Stomach (tissue), 9 donors: ENCODE data around the gene CAMSAP1. TPM values are rescaled to one million over a fixed set of nuclear protein-coding genes. Genes with fewer than 3 reads are reported as not detected.
"Not testable (repeated sequence)": the region's sequence is repeated elsewhere in the genome, so short reads cannot be mapped to it uniquely, and the experiment has no call there.

Experiments
- DNase-seq, 2 donors: peaks; one replicate each; pipeline versions ENCODE4 v3.0.0 to v3.0.0-alpha.2; 2013 to 2019
- H3K27ac ChIP-seq, 5 donors: fragments of 200-600 bp in 4 of 5; sonication (generic) in 4 of 5; one replicate each; pipeline ENCODE4 v1.5.1; 2013 to 2019; ENCODE audit warnings: mild to moderate bottlenecking in 1 of 5, moderate library complexity in 1 of 5
- H3K27me3 ChIP-seq, 3 donors: fragments of 200-600 bp; sonication (generic); one replicate each; pipeline ENCODE4 v1.5.1; 2017 to 2019; ENCODE audit warnings: mixed run types in 1 of 3
- H3K36me3 ChIP-seq, 4 donors: fragments of 200-600 bp; sonication (generic); 1 replicate in 3 of 4; 2 replicates in 1 of 4; pipeline ENCODE4 v1.5.1; 2016 to 2019
- H3K4me1 ChIP-seq, 4 donors: fragments of 200-600 bp; sonication (generic); one replicate each; pipeline ENCODE4 v1.5.1; 2016 to 2019
- H3K4me3 ChIP-seq, 4 donors: fragments of 200-600 bp; sonication (generic) in 3 of 4; one replicate each; pipeline ENCODE4 v1.5.1; 2016 to 2019; ENCODE audit warnings: mild to moderate bottlenecking in 1 of 4
- H3K9me3 ChIP-seq, 4 donors: fragments of 200-600 bp; sonication (generic); one replicate each; pipeline ENCODE4 v1.5.1; 2016 to 2019
- CTCF ChIP-seq, 7 experiments: fragments of 450-650 bp in 4 of 7; fragments of 200-600 bp in 3 of 7; sonication (generic) in 3 of 7; IDR thresholded peaks; one replicate each; pipeline ENCODE4 v1.5.1; 2016 to 2019; ENCODE audit warnings: antibody characterized with exemption in 7 of 7, control low read depth in 2 of 7, mild to moderate bottlenecking in 1 of 7
- EP300 ChIP-seq: sonication (generic); formaldehyde crosslinking; IDR thresholded peaks from one replicate; pipeline ENCODE4 v1.6.1; 2017; ENCODE audit warnings: antibody characterized with exemption
- POLR2A ChIP-seq, 4 donors: fragments of 450-650 bp; IDR thresholded peaks; one replicate each; pipeline ENCODE4 v1.6.1; 2016; ENCODE audit warnings: antibody characterized with exemption in 4 of 4, control low read depth in 2 of 4, mild to moderate bottlenecking in 1 of 4, moderate library complexity in 1 of 4
- POLR2AphosphoS5 ChIP-seq, 3 donors: sonication (generic); formaldehyde crosslinking; IDR thresholded peaks; one replicate each; pipeline ENCODE4 v1.6.1; 2016; ENCODE audit warnings: antibody characterized with exemption in 3 of 3
- WGBS, 5 donors: extraction: QIAGEN DNeasy Blood & Tissue Kit in 3 of 5; methylation state at CpG; one replicate each; pipeline versions ENCODE4 v1.1.5 to v1.1.7; 2013 to 2018; 5-methylcytosine and 5-hydroxymethylcytosine counted together
- intact Hi-C: fragments of 100-400 bp; cut with DNase I; formaldehyde crosslinking; loops from one replicate; pipeline ENCODE4 v1.15.1; 2023; ENCODE audit warnings: low total_unique reads
- polyA plus RNA-seq, 3 donors: library from polyadenylated mRNA; stranded (reverse); fragments of 200-250 nt; gene quantifications; one replicate each; pipeline ENCODE4 v1.2.3, GENCODE V29; 2013
- total RNA-seq, 5 donors: library from RNA; depleted of rRNA; stranded (reverse); fragments of >200 nt; gene quantifications; one replicate each; pipeline versions ENCODE4 v1.1.0 to v1.2.3, GENCODE V29; 2014 to 2016
- donor health status: healthy with polysubstance abuse.
- donor health status: Bipolar disorder and iron deficiency.
- donor health status: healthy.

Gene CAMSAP1
- total and polyA plus RNA-seq, 8 donors = 2.4 to 238 (median 12.7) TPM

GRCh38 chr9:135896205-135896604 lies 11.1 kb downstream of the CAMSAP1 start:
- intact Hi-C loops = no loop called here
- WGBS, 5 donors = 86 to 91% (median 89%) methylated on average over 3 of the region's 3 CpGs
- TF ChIP-seq POLR2A (IDR thresholded peaks at IDR 0.05) = no peak
- TF ChIP-seq POLR2AphosphoS5 (IDR thresholded peaks at IDR 0.05) = no peak
- TF ChIP-seq CTCF (IDR thresholded peaks at IDR 0.05) = no peak
- TF ChIP-seq EP300 = no peak
- H3K27ac ChIP-seq = no peak overlapping the region
- peaks cover 0 to 2% (median under 1%) of the 10 kb centered on the region in 4 donors for H3K4me1 ChIP-seq
- no peaks in the 10 kb centered on the region for H3K9me3 ChIP-seq
- no peaks in the 10 kb centered on the region for H3K36me3 ChIP-seq
- DNase-seq = no peak
- no peak overlapping the region for H3K4me3 ChIP-seq
- H3K27me3 ChIP-seq = no peaks in the 10 kb centered on the region

- Histone ChIP-seq H3K9me3 (no peaks in the 10 kb centered on the region), H3K27me3 (no peaks in the 10 kb centered on the region), H3K27ac (no peak overlapping the region), H3K36me3 (no peaks in the 10 kb centered on the region), H3K4me1 (peaks cover 0 to 10% (median 6%) of the 10 kb centered on the region in 4 donors), H3K4me3 (no peak overlapping the region)
- no peak for DNase-seq
- 94 to 98% (median 97%) methylated on average over 4 of the region's 4 CpGs for WGBS, 5 donors
- intact Hi-C loops = no loop called here
- no peak for TF ChIP-seq POLR2AphosphoS5 (IDR thresholded peaks at IDR 0.05)
- TF ChIP-seq CTCF (IDR thresholded peaks at IDR 0.05) = no peak
- no peak for TF ChIP-seq POLR2A (IDR thresholded peaks at IDR 0.05)
- TF ChIP-seq EP300 = no peak
These were observed 12.0 kb downstream of the CAMSAP1 start for GRCh38 chr9:135895202-135895848.

DNA sequence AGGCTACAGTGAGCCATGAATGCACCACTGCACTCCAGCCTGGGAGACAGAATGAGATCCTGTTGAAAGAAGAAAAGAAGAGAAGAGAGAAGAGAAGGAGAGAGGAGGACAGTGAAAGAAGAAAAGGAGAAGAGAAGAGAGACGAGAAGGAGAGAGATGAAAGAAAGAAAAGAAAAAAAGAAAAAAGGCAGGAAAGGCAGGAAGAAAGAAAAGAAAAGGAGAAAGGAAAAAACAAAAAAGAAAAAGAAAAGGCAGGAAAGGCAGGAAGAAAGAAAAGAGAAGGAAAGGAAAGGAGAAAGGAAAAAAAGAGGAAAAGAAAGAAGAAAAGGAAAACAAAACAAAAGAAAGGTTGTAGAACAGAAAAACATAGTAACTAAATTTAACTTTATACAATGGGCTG lies 14.2 kb downstream of the CAMSAP1 start:
- TF ChIP-seq POLR2AphosphoS5 (IDR thresholded peaks at IDR 0.05) = no peak
- TF ChIP-seq EP300 = no peak
- no peak for TF ChIP-seq POLR2A (IDR thresholded peaks at IDR 0.05)
- TF ChIP-seq CTCF (IDR thresholded peaks at IDR 0.05) = no peak
- H3K4me1 ChIP-seq = peaks cover 16 to 29% (median 22%) of the 10 kb centered on the region in 4 donors
- H3K36me3 ChIP-seq = no peaks in the 10 kb centered on the region
- no peaks in the 10 kb centered on the region for H3K27me3 ChIP-seq
- H3K9me3 ChIP-seq = no peaks in the 10 kb centered on the region
- H3K27ac ChIP-seq = no peak overlapping the region
- intact Hi-C loops = no loop called here
- 76 to 94% (median 91%) methylated on average over 1 of the region's 1 CpG for WGBS, 5 donors
- no peak for DNase-seq
- no peak overlapping the region for H3K4me3 ChIP-seq

- H3K27ac ChIP-seq, intact Hi-C loops: not testable (repeated sequence)
- peaks cover 22 to 37% (median 28%) of the 10 kb centered on the region in 4 donors for H3K4me1 ChIP-seq
These were observed 15.0 kb downstream of the CAMSAP1 start for GRCh38 chr9:135892327-135892726.

GRCh38 chr9:135891027-135891631 lies 16.2 kb downstream of the CAMSAP1 start:
- intact Hi-C loops = no loop called here
- TF ChIP-seq POLR2AphosphoS5 (IDR thresholded peaks at IDR 0.05) (no peak), CTCF (IDR thresholded peaks at IDR 0.05) (no peak), POLR2A (IDR thresholded peaks at IDR 0.05) (no peak), EP300 (no peak)
- Histone ChIP-seq H3K27ac (no peak overlapping the region), H3K4me1 (peaks cover 34 to 49% (median 40%) of the 10 kb centered on the region in 4 donors), H3K9me3 (no peaks in the 10 kb centered on the region), H3K4me3 (no peak overlapping the region), H3K27me3 (no peaks in the 10 kb centered on the region), H3K36me3 (no peaks in the 10 kb centered on the region)
- DNase-seq = peak in 1 of 2 donors; percentile 8
- 70 to 85% (median 77%) methylated on average over 8 of the region's 8 CpGs for WGBS, 5 donors

More at GRCh38 chr9:135892327-135892726, 15.0 kb downstream of the CAMSAP1 start:
- 91 to 97% (median 95%) methylated on average over 6 of the region's 6 CpGs for WGBS, 5 donors
- not testable (repeated sequence) for H3K27me3 ChIP-seq, H3K4me3 ChIP-seq, H3K9me3 ChIP-seq, H3K36me3 ChIP-seq, DNase-seq
